ENCODE results near the gene TOP2A. TPM values are rescaled to one million over a fixed set of nuclear protein-coding genes. Genes with fewer than 3 reads are reported as not detected.

TOP2A gene
- total and polyA plus RNA-seq, 9 of the 15 experiments (the other 6 are each of a cell fraction or from before 2014, with no cell fraction given): 133 to 347 (median 259) TPM

GRCh38 chr17:40430272-40431230 lies 12.9 kb upstream of the TOP2A start:
- no peak overlapping the region for H3K27ac ChIP-seq (ENCODE audit: extremely low read depth, low read depth, low read length)
- FAIRE-seq (no peak), ATAC-seq (no peak), DNase-seq (ENCODE audit: extremely low read depth in 1 of 4, low spot score in 3 of 4) (no peak)
- intact Hi-C loops (cut with micrococcal nuclease) (no loop called here), in situ Hi-C loops (cut with MboI) (no loop called here)
- no peak overlapping the region for H2AFZ ChIP-seq (ENCODE audit: low read depth, low read length)
- no peak overlapping the region for H3K9ac ChIP-seq (ENCODE audit: insufficient read depth in 1 of 2, low read depth in 2 of 2, low read length in 2 of 2)
- H3K4me3 ChIP-seq: no peak overlapping the region
- no peaks in the 10 kb centered on the region for H3K9me3 ChIP-seq (replicated peaks; ENCODE audit: control insufficient read depth, insufficient read depth, low read depth, low read length)
- ChIA-PET CTCF (ENCODE audit: low intra/inter-chr PET ratio) (no interaction called here), POLR2A (interaction anchor here (0.9 to 2.6 kb wide), 2 partner anchors 13 to 95 kb away, joined by 4 to 11 read pairs; partner anchors contain the start of gene TOP2A)
- no peaks in the 10 kb centered on the region for H3K36me3 ChIP-seq (ENCODE audit: control insufficient read depth, insufficient read depth, low read length)
- no peaks in the 10 kb centered on the region for H3K79me2 ChIP-seq (ENCODE audit: control insufficient read depth, insufficient read depth, low read length)
- peaks cover 9 to 16% of the 10 kb centered on the region in 2 experiments; a peak in 3 of 5 replicates for H3K4me1 ChIP-seq (replicated peaks in 1 of 2; ENCODE audit: control insufficient read depth in 2 of 2, insufficient read depth in 2 of 2, low read length in 2 of 2)
- 36% methylated on average over 10 of the region's 10 CpGs for WGBS (ENCODE audit: insufficient coverage, low coverage, missing lambda C conversion rate)
- no peak overlapping the region for H3K4me2 ChIP-seq (ENCODE audit: insufficient read depth, low read length)
- no peaks in the 10 kb centered on the region for H3K9me1 ChIP-seq (ENCODE audit: control insufficient read depth, insufficient read depth, low read length)
- H4K20me1 ChIP-seq (replicated peaks; ENCODE audit: control insufficient read depth, insufficient read depth, low read length): no peaks in the 10 kb centered on the region
- BruUV-seq (replicated peaks): no TSS peak
- H3K27me3 ChIP-seq (ENCODE audit: control insufficient read depth in 2 of 2, insufficient read depth in 2 of 2, low read length in 2 of 2): no peaks in the 10 kb centered on the region
- TF ChIP-seq POLR3G (IDR thresholded peaks at IDR 0.05; ENCODE audit: extremely low read depth, insufficient read length, insufficient replicate concordance) (no peak), MEF2D (tag; conservative IDR thresholded peaks at IDR 0.05; ENCODE audit: low read depth) (no peak), POLR2B (IDR thresholded peaks at IDR 0.05; ENCODE audit: low read depth, partially characterized antibody) (no peak), PYGO2 (tag; IDR thresholded peaks at IDR 0.05) (no peak), ZNF12 (CRISPR knock-in tag; IDR thresholded peaks at IDR 0.05) (no peak), ARID4B (CRISPR knock-in tag; IDR thresholded peaks at IDR 0.05) (no peak), CBX3 (IDR thresholded peaks at IDR 0.05; ENCODE audit: borderline replicate concordance in 1 of 2, low read length in 2 of 2) (no peak), TAF7 (tag; IDR thresholded peaks at IDR 0.05) (no peak), CBX1 (IDR thresholded peaks at IDR 0.05; ENCODE audit: low read depth) (no peak), WHSC1 (IDR thresholded peaks at IDR 0.05; ENCODE audit: low read length) (no peak), ELF4 (CRISPR knock-in tag; IDR thresholded peaks at IDR 0.05) (no peak), GTF2B (IDR thresholded peaks at IDR 0.05; ENCODE audit: extremely low read depth, insufficient read length) (no peak), E2F8 (IDR thresholded peaks at IDR 0.05; ENCODE audit: low read depth, partially characterized antibody) (no peak), SUPT5H (IDR thresholded peaks at IDR 0.05) (no peak)
